H9 (cell line): ENCODE results near the gene IRF2BPL. TPM values are rescaled to one million over a fixed set of nuclear protein-coding genes. Genes with fewer than 3 reads are reported as not detected.

ENCODE experiments used
- DNase-seq: peaks from one replicate; pipeline ENCODE4 v3.0.0-alpha.2; 2017
- H2AFZ ChIP-seq: one replicate; pipeline ENCODE4 v1.6.1; 2013; ENCODE audit warnings: mild to moderate bottlenecking, low read length, control low read depth, moderate library complexity
- H2AK5ac ChIP-seq: 2 replicates; pipeline ENCODE4 v1.6.1; 2013; ENCODE audit warnings: low read length, control low read depth, mixed read lengths; ENCODE audit not compliant: insufficient read length
- H2BK120ac ChIP-seq: one replicate; pipeline ENCODE4 v1.6.1; 2013; ENCODE audit warnings: low read depth, mild to moderate bottlenecking, low read length, control low read depth, inconsistent platforms; ENCODE audit not compliant: poor library complexity, severe bottlenecking
- H2BK12ac ChIP-seq: 2 replicates; pipeline ENCODE4 v1.6.1; 2013; ENCODE audit warnings: low read length, control low read depth, mixed read lengths, low read depth; ENCODE audit not compliant: insufficient read length
- H2BK15ac ChIP-seq: 2 replicates; pipeline ENCODE4 v1.6.1; 2013; ENCODE audit warnings: low read depth, low read length, control low read depth
- H2BK20ac ChIP-seq: one replicate; pipeline ENCODE4 v1.6.1; 2013; ENCODE audit warnings: low read depth, mild to moderate bottlenecking, low read length, control low read depth, inconsistent platforms; ENCODE audit not compliant: poor library complexity, severe bottlenecking
- H2BK5ac ChIP-seq: 2 replicates; pipeline ENCODE4 v1.6.1; 2013; ENCODE audit warnings: low read length, control low read depth, mixed read lengths; ENCODE audit not compliant: insufficient read length
- H3K14ac ChIP-seq: 2 replicates; pipeline ENCODE4 v1.6.1; 2013; ENCODE audit warnings: low read length, control low read depth; ENCODE audit not compliant: insufficient read depth
- H3K18ac ChIP-seq: 2 replicates; pipeline ENCODE4 v1.6.1; 2013; ENCODE audit warnings: low read depth, mild to moderate bottlenecking, mixed read lengths, low read length, control low read depth; ENCODE audit not compliant: insufficient read length
- H3K23ac ChIP-seq: 2 replicates; pipeline ENCODE4 v1.6.1; 2013; ENCODE audit warnings: low read length, control low read depth, mixed read lengths, low read depth; ENCODE audit not compliant: insufficient read length
- H3K23me2 ChIP-seq: 2 replicates; pipeline ENCODE4 v1.6.1; 2013; ENCODE audit warnings: low read depth, mild to moderate bottlenecking, mixed read lengths, low read length, control low read depth; ENCODE audit not compliant: insufficient read length, poor library complexity, severe bottlenecking
- H3K27ac ChIP-seq: 2 replicates; pipeline ENCODE4 v1.5.1; 2013; ENCODE audit warnings: low read length, control low read depth, mixed read lengths, low read depth; ENCODE audit not compliant: insufficient read length
- H3K27me3 ChIP-seq: 2 replicates; pipeline ENCODE4 v1.6.1; 2013; ENCODE audit warnings: low read length, control low read depth, inconsistent platforms; ENCODE audit not compliant: insufficient read depth
- H3K4ac ChIP-seq: 2 replicates; pipeline ENCODE4 v1.6.1; 2013; ENCODE audit warnings: low read depth, mild to moderate bottlenecking, control low read depth, inconsistent platforms, low read length, moderate library complexity
- H3K4me1 ChIP-seq: 2 replicates; pipeline ENCODE4 v1.6.1; 2013; ENCODE audit warnings: low read length, control low read depth, inconsistent platforms; ENCODE audit not compliant: insufficient read depth
- H3K4me2 ChIP-seq: 2 replicates; pipeline ENCODE4 v1.6.1; 2013; ENCODE audit warnings: low read length, control low read depth, mixed read lengths; ENCODE audit not compliant: insufficient read length, insufficient read depth
- H3K56ac ChIP-seq: 2 replicates; pipeline ENCODE4 v1.6.1; 2013; ENCODE audit warnings: low read depth, mild to moderate bottlenecking, mixed read lengths, low read length, control low read depth; ENCODE audit not compliant: insufficient read length
- H3K79me1 ChIP-seq: 2 replicates; pipeline ENCODE4 v1.6.1; 2013; ENCODE audit warnings: low read depth, mild to moderate bottlenecking, moderate library complexity, low read length, control low read depth, inconsistent platforms; ENCODE audit not compliant: insufficient read depth, poor library complexity, severe bottlenecking
- H3K79me2 ChIP-seq: 2 replicates; pipeline ENCODE4 v1.6.1; 2013; ENCODE audit warnings: low read length, control low read depth, inconsistent platforms; ENCODE audit not compliant: insufficient read depth
- H3K9ac ChIP-seq: 2 replicates; pipeline ENCODE4 v1.6.1; 2013; ENCODE audit warnings: low read length, control low read depth, mixed read lengths; ENCODE audit not compliant: insufficient read length; ENCODE audit errors: extremely low read depth
- H3K9me3 ChIP-seq: one replicate; pipeline ENCODE4 v1.6.1; 2013; ENCODE audit warnings: low read depth, low read length, inconsistent platforms; ENCODE audit not compliant: control insufficient read depth
- H3T11ph ChIP-seq: one replicate; pipeline ENCODE4 v1.6.1; 2013; ENCODE audit warnings: mild to moderate bottlenecking, low read length, control low read depth, inconsistent platforms
- H4K20me1 ChIP-seq: one replicate; pipeline ENCODE4 v1.6.1; 2013; ENCODE audit not compliant: control insufficient read depth, insufficient read length, insufficient read depth
- H4K5ac ChIP-seq: 2 replicates; pipeline ENCODE4 v1.6.1; 2013; ENCODE audit warnings: low read depth, mild to moderate bottlenecking, mixed read lengths, low read length, control low read depth; ENCODE audit not compliant: insufficient read length
- H4K8ac ChIP-seq: replicated peaks from 2 replicates; pipeline ENCODE4 v1.6.1; 2013; ENCODE audit warnings: low read length, control low read depth, mixed read lengths, low read depth; ENCODE audit not compliant: insufficient read length
- H4K91ac ChIP-seq: 2 replicates; pipeline ENCODE4 v1.6.1; 2013; ENCODE audit warnings: low read depth, mild to moderate bottlenecking, moderate library complexity, mixed read lengths, low read length, control low read depth; ENCODE audit not compliant: insufficient read length
- H3K27ac Mint-ChIP-seq, 3 experiments: 2 replicates in 2 of 3; 3 replicates in 1 of 3; pipeline ENCODE4 v1.8.0; 2020 to 2021; ENCODE audit warnings: mixed read lengths in 3 of 3, mild to moderate bottlenecking in 1 of 3, moderate library complexity in 1 of 3
- H3K27me3 Mint-ChIP-seq: 2 replicates; pipeline ENCODE4 v1.8.0; 2021; ENCODE audit warnings: low read depth, mild to moderate bottlenecking, moderate library complexity, mixed read lengths
- H3K36me3 Mint-ChIP-seq, 3 experiments: 2 replicates in 2 of 3; 3 replicates in 1 of 3; pipeline ENCODE4 v1.8.0; 2020 to 2021; ENCODE audit warnings: low read depth in 3 of 3, mixed read lengths in 3 of 3; ENCODE audit not compliant: insufficient read depth in 1 of 3
- H3K4me1 Mint-ChIP-seq, 2 experiments: 2 replicates each; pipeline ENCODE4 v1.8.0; 2020; ENCODE audit warnings: mixed read lengths in 2 of 2
- H3K4me3 Mint-ChIP-seq, 2 experiments: 2 replicates in 1 of 2; 3 replicates in 1 of 2; pipeline ENCODE4 v1.8.0; 2020 to 2021; ENCODE audit warnings: mild to moderate bottlenecking in 2 of 2, mixed read lengths in 2 of 2, moderate library complexity in 1 of 2
- H3K9me3 Mint-ChIP-seq, 2 experiments: 2 replicates in 1 of 2; 3 replicates in 1 of 2; pipeline ENCODE4 v1.8.0; 2020; ENCODE audit warnings: mild to moderate bottlenecking in 2 of 2, mixed read lengths in 2 of 2, moderate library complexity in 1 of 2
- CTCF ChIP-seq: fragments of 200-600 bp; sonication (generic); conservative IDR thresholded peaks from 3 replicates; pipeline ENCODE4 v1.8.0; 2021; ENCODE audit warnings: antibody characterized with exemption, mild to moderate bottlenecking
- WGBS: extraction: QIAGEN DNeasy Blood & Tissue Kit; methylation state at CpG from one replicate; pipeline ENCODE4 v1.1.7; 2013; ENCODE audit warnings: missing lambda C conversion rate, low lambda C conversion rate, mixed read lengths; ENCODE audit not compliant: insufficient read length; ENCODE audit errors: extremely low coverage; 5-methylcytosine and 5-hydroxymethylcytosine counted together
- total RNA-seq: library from RNA; stranded (reverse); gene quantifications from 2 replicates; pipeline ENCODE4 v1.2.1, GENCODE V29; 2021

The IRF2BPL gene
- total RNA-seq, 1 experiment from 2014 or later, result 59.0 TPM

GRCh38 chr14:77068517-77069200 lies 40.2 kb upstream of the IRF2BPL start:
- Histone ChIP-seq H2AFZ (no peak overlapping the region), H2BK5ac (no peak overlapping the region), H2AK5ac (no peak overlapping the region), H3K4me2 (no peak overlapping the region), H4K8ac (no peak overlapping the region), H2BK12ac (peak overlapping the region; percentile 27), H2BK15ac (0 out of 2 replicates have a peak overlapping the region, but pooled peaks have one; percentile 58), H3K9me3 (no peaks in the 10 kb centered on the region), H4K5ac (no peak overlapping the region), H3K23me2 (no peaks in the 10 kb centered on the region), H4K91ac (no peak overlapping the region), H3K79me1 (no peaks in the 10 kb centered on the region), H3K56ac (no peak overlapping the region), H3K27ac (no peak overlapping the region), H3K4me1 (peaks cover 3% of the 10 kb centered on the region; the same call in 1 of the 2 replicates), H4K20me1 (no peaks in the 10 kb centered on the region), H3K79me2 (no peaks in the 10 kb centered on the region), H3K4ac (no peak overlapping the region), H3K27me3 (no peaks in the 10 kb centered on the region), H2BK120ac (no peak overlapping the region), H3K18ac (no peak overlapping the region), H3K23ac (no peak overlapping the region), H3K14ac (no peak overlapping the region), H2BK20ac (no peak overlapping the region), H3T11ph (no peak overlapping the region), H3K9ac (no peak overlapping the region)
- no peaks in the 10 kb centered on the region for H3K36me3 Mint-ChIP-seq
- no peak overlapping the region; a peak in 1 of 5 replicates for H3K4me3 Mint-ChIP-seq
- no peak for TF ChIP-seq CTCF
- H3K9me3 Mint-ChIP-seq, result peaks cover 0 to 3% of the 10 kb centered on the region in 2 experiments; a peak in 1 of 5 replicates
- peak overlapping the region in 1 of 3 experiments; percentile 25; a peak in 1 of 7 replicates for H3K27ac Mint-ChIP-seq
- peaks cover 20 to 28% of the 10 kb centered on the region in 2 experiments for H3K4me1 Mint-ChIP-seq
- no CpG with 5 or more reads among the region's 5 CpGs for WGBS
- no peak for DNase-seq
- peaks cover 1% of the 10 kb centered on the region; the same call in 1 of the 2 replicates for H3K27me3 Mint-ChIP-seq
